ENCODE results near the gene HPCAL1. TPM values are rescaled to one million over a fixed set of nuclear protein-coding genes. Genes with fewer than 3 reads are reported as not detected.

Gene HPCAL1
- total and polyA plus RNA-seq, 4 donors = 122 to 147 (median 136) TPM

- H3K9ac ChIP-seq (ENCODE audit: insufficient read depth in 1 of 2, low read length in 2 of 2) = no peak overlapping the region
- no peak overlapping the region for H3K4me3 ChIP-seq
- 94 to 97% methylated on average over 4 of the region's 4 CpGs for WGBS, 2 donors
- peaks cover 0 to 2% (median 0%) of the 10 kb centered on the region in 4 donors for H3K36me3 ChIP-seq (ENCODE audit: control insufficient read depth in 4 of 4, insufficient read depth in 4 of 4, low read length in 4 of 4)
- DNase-seq (no peak), ATAC-seq (ENCODE audit: insufficient read depth, low FRiP score) (no peak)
- peaks cover 0 to 2% (median 0%) of the 10 kb centered on the region in 3 donors for H3K27me3 ChIP-seq (ENCODE audit: control insufficient read depth in 3 of 3, insufficient read depth in 3 of 3, low read length in 2 of 3)
- H3K27ac ChIP-seq (ENCODE audit: low read depth in 1 of 2, low read length in 1 of 2) = no peak overlapping the region
- TF ChIP-seq CTCF (IDR thresholded peaks at IDR 0.05; ENCODE audit: control extremely low read depth, extremely low read depth) = no peak
- H3K4me1 ChIP-seq (ENCODE audit: control insufficient read depth in 5 of 5, insufficient read depth in 5 of 5, low read length in 5 of 5) = peaks cover 0 to 32% (median 13%) of the 10 kb centered on the region in 5 donors
- no peaks in the 10 kb centered on the region for H3K9me3 ChIP-seq (ENCODE audit: control insufficient read depth in 4 of 4, insufficient read depth in 3 of 4, low read length in 3 of 4)
Measured at GRCh38 chr2:10322481-10322880, 19.8 kb downstream of the HPCAL1 start.

DNA sequence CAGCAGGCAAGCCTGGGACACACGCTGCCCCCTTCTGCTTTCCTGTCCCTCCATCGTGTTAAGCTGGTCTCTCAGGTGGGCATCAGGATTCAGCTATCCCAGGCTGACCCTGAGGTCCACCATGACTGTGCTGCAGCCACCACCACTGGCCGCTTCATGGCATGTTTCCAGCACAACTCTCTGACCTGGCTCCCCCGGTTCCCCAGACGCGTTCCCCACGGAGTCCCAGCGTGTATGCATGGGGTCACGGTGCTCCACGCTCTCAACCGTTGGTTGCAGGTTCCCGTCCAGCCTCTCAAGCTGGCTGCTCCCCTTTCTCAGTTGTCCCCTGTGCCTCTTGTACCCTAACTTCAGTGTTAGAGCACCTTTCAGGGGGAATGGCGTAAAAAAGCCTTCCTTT lies 20.3 kb downstream of the HPCAL1 start:
- no peak for ATAC-seq (ENCODE audit: insufficient read depth, low FRiP score)
- Histone ChIP-seq H3K4me1 (ENCODE audit: control insufficient read depth in 5 of 5, insufficient read depth in 5 of 5, low read length in 5 of 5) (peaks cover 0 to 32% (median 13%) of the 10 kb centered on the region in 5 donors), H3K27ac (ENCODE audit: low read depth in 1 of 2, low read length in 1 of 2) (no peak overlapping the region), H3K4me3 (no peak overlapping the region), H3K27me3 (ENCODE audit: control insufficient read depth in 3 of 3, insufficient read depth in 3 of 3, low read length in 2 of 3) (peaks cover 0 to 2% (median 0%) of the 10 kb centered on the region in 3 donors), H3K36me3 (ENCODE audit: control insufficient read depth in 4 of 4, insufficient read depth in 4 of 4, low read length in 4 of 4) (peaks cover 0 to 2% (median 0%) of the 10 kb centered on the region in 4 donors), H3K9me3 (ENCODE audit: control insufficient read depth in 4 of 4, insufficient read depth in 3 of 4, low read length in 3 of 4) (no peaks in the 10 kb centered on the region), H3K9ac (ENCODE audit: insufficient read depth in 1 of 2, low read length in 2 of 2) (no peak overlapping the region)
- DNase-seq = no peak
- TF ChIP-seq CTCF (IDR thresholded peaks at IDR 0.05; ENCODE audit: control extremely low read depth, extremely low read depth) = no peak
- 98% methylated on average over 13 of the region's 13 CpGs for WGBS, 2 donors

DNA sequence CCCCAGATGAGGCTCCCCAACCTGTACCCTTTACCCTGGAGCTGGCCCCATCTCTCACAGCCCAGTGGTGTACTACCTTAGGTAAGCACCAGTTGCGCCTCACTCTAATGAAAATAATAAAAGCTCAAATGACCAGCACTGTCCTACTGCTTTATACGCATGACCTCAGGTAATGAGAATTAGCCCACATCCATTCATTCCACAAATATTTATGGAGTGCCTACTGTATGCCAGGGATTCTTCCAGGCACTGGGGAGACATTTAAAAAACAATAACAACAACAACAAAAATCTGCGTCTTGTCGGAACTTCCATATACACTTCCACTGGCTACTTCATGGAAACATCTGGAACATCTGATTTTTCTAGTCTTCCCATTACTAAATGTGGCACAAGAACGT lies 20.8 kb downstream of the HPCAL1 start:
- TF ChIP-seq CTCF (IDR thresholded peaks at IDR 0.05; ENCODE audit: control extremely low read depth, extremely low read depth) = no peak
- Histone ChIP-seq H3K9me3 (ENCODE audit: control insufficient read depth in 4 of 4, insufficient read depth in 3 of 4, low read length in 3 of 4) (no peaks in the 10 kb centered on the region), H3K36me3 (ENCODE audit: control insufficient read depth in 4 of 4, insufficient read depth in 4 of 4, low read length in 4 of 4) (peaks cover 0 to under 1% (median 0%) of the 10 kb centered on the region in 4 donors), H3K27ac (ENCODE audit: low read depth in 1 of 2, low read length in 1 of 2) (no peak overlapping the region), H3K9ac (ENCODE audit: insufficient read depth in 1 of 2, low read length in 2 of 2) (no peak overlapping the region), H3K4me1 (ENCODE audit: control insufficient read depth in 5 of 5, insufficient read depth in 5 of 5, low read length in 5 of 5) (peaks cover 0 to 34% (median 13%) of the 10 kb centered on the region in 5 donors), H3K4me3 (no peak overlapping the region), H3K27me3 (ENCODE audit: control insufficient read depth in 3 of 3, insufficient read depth in 3 of 3, low read length in 2 of 3) (peaks cover 0 to 2% (median 0%) of the 10 kb centered on the region in 3 donors)
- ATAC-seq (ENCODE audit: insufficient read depth, low FRiP score) = no peak
- WGBS, 2 donors = 89 to 92% methylated on average over 5 of the region's 5 CpGs
- DNase-seq = no peak
